Keratinocyte (primary cell): ENCODE results near the gene RHOG.

Experiments used
- CTCF ChIP-seq, 3 experiments: IDR thresholded peaks in 1 of 3; conservative IDR thresholded peaks in 1 of 3; optimal IDR thresholded peaks in 1 of 3; 2 replicates in 2 of 3; 3 replicates in 1 of 3; pipeline versions ENCODE3 to v1.5.1; 2011; ENCODE audit warnings: low read length in 3 of 3, mild to moderate bottlenecking in 3 of 3, moderate library complexity in 2 of 3, control low read depth in 1 of 3, inconsistent platforms in 1 of 3; ENCODE audit not compliant: insufficient read depth in 2 of 3; ENCODE audit errors: extremely low read depth in 1 of 3
- EZH2 ChIP-seq: IDR thresholded peaks from one replicate; pipeline ENCODE4 v1.6.1; 2012; ENCODE audit warnings: inconsistent platforms, mild to moderate bottlenecking, low read length, moderate library complexity

- peak; percentile 53 to 78 (median 76) for TF ChIP-seq CTCF (optimal IDR thresholded peaks at IDR 0.05 in 1 of 3, IDR thresholded peaks at IDR 0.05 in 1 of 3, conservative IDR thresholded peaks at IDR 0.05 in 1 of 3; ENCODE audit: extremely low read depth in 1 of 3, insufficient read depth in 2 of 3, low read length in 3 of 3)
- no peak for TF ChIP-seq EZH2
Observed at GRCh38 chr11:3808861-3809623, 31.7 kb downstream of the RHOG start.
